CD4-positive, CD25-positive, alpha-beta regulatory T cell (primary cell): Measurements from ENCODE around the gene KCNIP4. TPM values are rescaled to one million over a fixed set of nuclear protein-coding genes. Genes with fewer than 3 reads are reported as not detected.

Experiments used
- ATAC-seq, 2 donors: fragments of 150-1000 bp; cut with Tn5 transposase; one replicate each; pipeline ENCODE4 v1.10.0; 2021; ENCODE audit warnings: low read depth in 2 of 2, moderate number of reproducible peaks in 2 of 2, moderate library complexity in 1 of 2
- DNase-seq, 3 donors: peaks; one replicate each; pipeline versions ENCODE4 v3.0.0 to v3.0.0-alpha.2; 2012 to 2022; ENCODE audit warnings: mixed read lengths in 1 of 3
- H3K27ac ChIP-seq: one replicate; pipeline ENCODE4 v1.7.0; 2013; ENCODE audit warnings: mild to moderate bottlenecking, low read length; ENCODE audit not compliant: insufficient read depth, poor library complexity, severe bottlenecking
- H3K27me3 ChIP-seq: one replicate; pipeline ENCODE4 v1.7.0; 2013; ENCODE audit warnings: low read length; ENCODE audit not compliant: control insufficient read depth, insufficient read depth
- H3K36me3 ChIP-seq: one replicate; pipeline ENCODE4 v1.7.0; 2013; ENCODE audit warnings: mild to moderate bottlenecking, low read length, moderate library complexity; ENCODE audit not compliant: control insufficient read depth, insufficient read depth
- H3K4me1 ChIP-seq: 2 replicates; pipeline ENCODE4 v1.7.0; 2013; ENCODE audit warnings: mild to moderate bottlenecking, low read length; ENCODE audit not compliant: insufficient read depth, control insufficient read depth, poor library complexity, severe bottlenecking
- H3K4me3 ChIP-seq: one replicate; pipeline ENCODE4 v1.7.0; 2013; ENCODE audit warnings: low read depth, mild to moderate bottlenecking, low read length, moderate library complexity
- H3K9me3 ChIP-seq, 2 experiments: 1 replicate in 1 of 2; 2 replicates in 1 of 2; pipeline ENCODE4 v1.7.0; 2013; ENCODE audit warnings: low read length in 2 of 2, mild to moderate bottlenecking in 1 of 2, moderate library complexity in 1 of 2; ENCODE audit not compliant: control insufficient read depth in 2 of 2
- H3K27ac Mint-ChIP-seq, 3 donors: one replicate each; pipeline ENCODE4 v1.8.0; 2020 to 2022; ENCODE audit warnings: mild to moderate bottlenecking in 3 of 3, mixed read lengths in 3 of 3, moderate library complexity in 2 of 3
- H3K27me3 Mint-ChIP-seq: one replicate; pipeline ENCODE4 v1.8.0; 2022; ENCODE audit warnings: mild to moderate bottlenecking, mixed read lengths
- H3K36me3 Mint-ChIP-seq: one replicate; pipeline ENCODE4 v1.8.0; 2020; ENCODE audit warnings: mixed read lengths
- H3K4me1 Mint-ChIP-seq, 4 donors: one replicate each; pipeline ENCODE4 v1.8.0; 2020 to 2022; ENCODE audit warnings: mixed read lengths in 4 of 4, mild to moderate bottlenecking in 1 of 4
- H3K4me3 Mint-ChIP-seq, 4 donors: one replicate each; pipeline ENCODE4 v1.8.0; 2020 to 2022; ENCODE audit warnings: mild to moderate bottlenecking in 4 of 4, mixed read lengths in 4 of 4, moderate library complexity in 3 of 4
- H3K9me3 Mint-ChIP-seq, 7 donors: one replicate each; pipeline ENCODE4 v1.8.0; 2020 to 2022; ENCODE audit warnings: mixed read lengths in 7 of 7, mild to moderate bottlenecking in 3 of 7, moderate library complexity in 2 of 7
- polyA plus RNA-seq, 4 donors: library from polyadenylated mRNA; unstranded; fragments of 300-500 nt; fragmentation: Illumina TruSeq; gene quantifications; one replicate each; pipeline ENCODE4 v1.2.3, GENCODE V29; 2021
- total RNA-seq: library from RNA; stranded (reverse); gene quantifications from one replicate; pipeline ENCODE4 v1.2.3, GENCODE V29; 2022

KCNIP4 gene
- total and polyA plus RNA-seq, 5 donors from 2014 or later = 0.09 to 0.24 TPM; not detected in 3

- H3K4me1 ChIP-seq = no peaks in the 10 kb centered on the region
- peaks cover 4 to 22% (median 12%) of the 10 kb centered on the region in 7 donors for H3K9me3 Mint-ChIP-seq
- H3K36me3 Mint-ChIP-seq = no peaks in the 10 kb centered on the region
- no peak overlapping the region for H3K4me3 Mint-ChIP-seq
- no peaks in the 10 kb centered on the region for H3K27me3 Mint-ChIP-seq
- H3K27me3 ChIP-seq = no peaks in the 10 kb centered on the region
- H3K4me1 Mint-ChIP-seq = no peaks in the 10 kb centered on the region
- H3K36me3 ChIP-seq = no peaks in the 10 kb centered on the region
- H3K9me3 ChIP-seq = no peaks in the 10 kb centered on the region
- H3K27ac ChIP-seq = no peak overlapping the region
- DNase-seq (no peak), ATAC-seq (no peak)
- H3K27ac Mint-ChIP-seq = no peak overlapping the region
- H3K4me3 ChIP-seq = no peak overlapping the region
Measured at GRCh38 chr4:21979196-21979595, 30.6 kb upstream of the KCNIP4 start.

- no peaks in the 10 kb centered on the region for H3K36me3 ChIP-seq
- H3K27ac ChIP-seq = no peak overlapping the region
- no peak overlapping the region for H3K27ac Mint-ChIP-seq
- no peaks in the 10 kb centered on the region for H3K9me3 ChIP-seq
- H3K36me3 Mint-ChIP-seq = no peaks in the 10 kb centered on the region
- H3K4me1 Mint-ChIP-seq = no peaks in the 10 kb centered on the region
- no peak for DNase-seq
- no peaks in the 10 kb centered on the region for H3K27me3 Mint-ChIP-seq
- no peaks in the 10 kb centered on the region for H3K27me3 ChIP-seq
- peaks cover 4 to 22% (median 14%) of the 10 kb centered on the region in 7 donors for H3K9me3 Mint-ChIP-seq
- no peak for ATAC-seq
- no peaks in the 10 kb centered on the region for H3K4me1 ChIP-seq
- H3K4me3 Mint-ChIP-seq = no peak overlapping the region
- H3K4me3 ChIP-seq = no peak overlapping the region
Measured at GRCh38 chr4:21976166-21976565, 27.6 kb upstream of the KCNIP4 start.

GRCh38 chr4:21973850-21974249 lies 25.3 kb upstream of the KCNIP4 start:
- H3K4me1 Mint-ChIP-seq = no peaks in the 10 kb centered on the region
- no peak overlapping the region for H3K4me3 Mint-ChIP-seq
- no peak overlapping the region for H3K27ac Mint-ChIP-seq
- H3K4me3 ChIP-seq = no peak overlapping the region
- H3K9me3 ChIP-seq = no peaks in the 10 kb centered on the region
- no peaks in the 10 kb centered on the region for H3K27me3 ChIP-seq
- no peaks in the 10 kb centered on the region for H3K36me3 ChIP-seq
- no peak overlapping the region for H3K27ac ChIP-seq
- no peaks in the 10 kb centered on the region for H3K4me1 ChIP-seq
- H3K27me3 Mint-ChIP-seq = no peaks in the 10 kb centered on the region
- H3K36me3 Mint-ChIP-seq = no peaks in the 10 kb centered on the region
- peaks cover 6 to 26% (median 12%) of the 10 kb centered on the region in 7 donors for H3K9me3 Mint-ChIP-seq
- DNase-seq (no peak), ATAC-seq (no peak)

- DNase-seq (no peak), ATAC-seq (no peak)
- Histone ChIP-seq H3K4me1 (no peaks in the 10 kb centered on the region), H3K9me3 (peaks cover 0 to 4% of the 10 kb centered on the region in 2 experiments), H3K4me3 (no peak overlapping the region), H3K36me3 (no peaks in the 10 kb centered on the region), H3K27me3 (no peaks in the 10 kb centered on the region), H3K27ac (no peak overlapping the region)
- Mint-ChIP-seq H3K27me3 (no peaks in the 10 kb centered on the region), H3K4me1 (no peaks in the 10 kb centered on the region), H3K9me3 (peaks cover 0 to 13% (median 4%) of the 10 kb centered on the region in 7 donors), H3K27ac (no peak overlapping the region), H3K36me3 (no peaks in the 10 kb centered on the region), H3K4me3 (no peak overlapping the region)
Measured at GRCh38 chr4:21964762-21965319, 16.3 kb upstream of the KCNIP4 start.

GRCh38 chr4:21962691-21963090 lies 14.1 kb upstream of the KCNIP4 start:
- ATAC-seq = no peak
- Mint-ChIP-seq H3K36me3 (no peaks in the 10 kb centered on the region), H3K4me3 (no peak overlapping the region), H3K27me3 (no peaks in the 10 kb centered on the region), H3K4me1 (no peaks in the 10 kb centered on the region), H3K9me3 (peaks cover 1 to 21% (median 4%) of the 10 kb centered on the region in 7 donors), H3K27ac (no peak overlapping the region)
- Histone ChIP-seq H3K36me3 (no peaks in the 10 kb centered on the region), H3K4me1 (no peaks in the 10 kb centered on the region), H3K27me3 (no peaks in the 10 kb centered on the region), H3K4me3 (no peak overlapping the region), H3K9me3 (peaks cover 0 to 4% of the 10 kb centered on the region in 2 experiments), H3K27ac (no peak overlapping the region)
- DNase-seq = no peak

- H3K27me3 ChIP-seq = no peaks in the 10 kb centered on the region
- H3K4me3 Mint-ChIP-seq = no peak overlapping the region
- no peaks in the 10 kb centered on the region for H3K36me3 ChIP-seq
- no peak overlapping the region for H3K4me3 ChIP-seq
- no peak overlapping the region for H3K27ac Mint-ChIP-seq
- H3K36me3 Mint-ChIP-seq = no peaks in the 10 kb centered on the region
- no peak for ATAC-seq
- DNase-seq = no peak
- H3K4me1 Mint-ChIP-seq = no peaks in the 10 kb centered on the region
- peaks cover under 1 to 15% (median 6%) of the 10 kb centered on the region in 7 donors for H3K9me3 Mint-ChIP-seq
- H3K27ac ChIP-seq = no peak overlapping the region
- H3K9me3 ChIP-seq = peaks cover 0 to 4% of the 10 kb centered on the region in 2 experiments
- no peaks in the 10 kb centered on the region for H3K4me1 ChIP-seq
- H3K27me3 Mint-ChIP-seq = no peaks in the 10 kb centered on the region
Measured at GRCh38 chr4:21960793-21961192, 12.2 kb upstream of the KCNIP4 start.

- Histone ChIP-seq H3K9me3 (no peaks in the 10 kb centered on the region), H3K27me3 (no peaks in the 10 kb centered on the region), H3K4me3 (no peak overlapping the region), H3K4me1 (no peaks in the 10 kb centered on the region), H3K36me3 (no peaks in the 10 kb centered on the region), H3K27ac (no peak overlapping the region)
- H3K27me3 Mint-ChIP-seq = peaks cover 1% of the 10 kb centered on the region
- peaks cover 4 to 14% (median 8%) of the 10 kb centered on the region in 7 donors for H3K9me3 Mint-ChIP-seq
- no peaks in the 10 kb centered on the region for H3K36me3 Mint-ChIP-seq
- no peaks in the 10 kb centered on the region for H3K4me1 Mint-ChIP-seq
- H3K4me3 Mint-ChIP-seq = no peak overlapping the region
- DNase-seq = no peak
- ATAC-seq = no peak
- no peak overlapping the region for H3K27ac Mint-ChIP-seq
Measured at GRCh38 chr4:21954916-21955315, 6.3 kb upstream of the KCNIP4 start.

- peaks cover 4 to 12% (median 10%) of the 10 kb centered on the region in 7 donors for H3K9me3 Mint-ChIP-seq
- no peak overlapping the region for H3K4me3 Mint-ChIP-seq
- Histone ChIP-seq H3K4me3 (no peak overlapping the region), H3K4me1 (no peaks in the 10 kb centered on the region), H3K36me3 (no peaks in the 10 kb centered on the region), H3K27me3 (no peaks in the 10 kb centered on the region), H3K27ac (no peak overlapping the region), H3K9me3 (no peaks in the 10 kb centered on the region)
- no peaks in the 10 kb centered on the region for H3K36me3 Mint-ChIP-seq
- H3K4me1 Mint-ChIP-seq = no peaks in the 10 kb centered on the region
- no peak overlapping the region for H3K27ac Mint-ChIP-seq
- DNase-seq (no peak), ATAC-seq (no peak)
- peaks cover 7% of the 10 kb centered on the region for H3K27me3 Mint-ChIP-seq
Measured at GRCh38 chr4:21953653-21954052, 5.1 kb upstream of the KCNIP4 start.
